ELF-1 (cell line): ENCODE data around the gene MEX3B.

Experiments
- DNase-seq: peaks from one replicate; pipeline ENCODE4 v3.0.0-alpha.2; 2016; ENCODE audit warnings: low read depth, low spot score

The MEX3B gene

GRCh38 chr15:82045892-82046665 is at the start of gene MEX3B:
Gene MEX3B, minus strand, starts transcription at chr15:82046018. Its CDS starts 313 bp downstream, at chr15:82045705.
- peak; percentile 96 for DNase-seq

GRCh38 chr15:82093774-82094211 is 48.0 kb upstream of the MEX3B start:
- DNase-seq = no peak

- DNase-seq = no peak
Measured at GRCh38 chr15:82093325-82093724, 47.5 kb upstream of the MEX3B start.

GRCh38 chr15:82091636-82092140 is 45.9 kb upstream of the MEX3B start:
- no peak for DNase-seq

GRCh38 chr15:82086243-82086995 is 40.6 kb upstream of the MEX3B start:
- no peak for DNase-seq

GRCh38 chr15:82081914-82082762 is 36.3 kb upstream of the MEX3B start:
- DNase-seq = peak; percentile 55

- no peak for DNase-seq
Measured at GRCh38 chr15:82080774-82081173, 35.0 kb upstream of the MEX3B start.

- no peak for DNase-seq
Measured at GRCh38 chr15:82079736-82080135, 33.9 kb upstream of the MEX3B start.

GRCh38 chr15:82074610-82075009 is 28.8 kb upstream of the MEX3B start:
- no peak for DNase-seq

- no peak for DNase-seq
Measured at GRCh38 chr15:82072926-82073537, 27.2 kb upstream of the MEX3B start.

GRCh38 chr15:82066455-82066854 is 20.6 kb upstream of the MEX3B start:
- no peak for DNase-seq

GRCh38 chr15:82064824-82065223 is 19.0 kb upstream of the MEX3B start:
- no peak for DNase-seq

- DNase-seq = no peak
Measured at GRCh38 chr15:82062479-82063454, 16.9 kb upstream of the MEX3B start.

- DNase-seq = no peak
Measured at GRCh38 chr15:82060817-82061216, 15.0 kb upstream of the MEX3B start.

GRCh38 chr15:82058517-82059204 is 12.8 kb upstream of the MEX3B start:
- DNase-seq = no peak

- no peak for DNase-seq
Measured at GRCh38 chr15:82058026-82058425, 12.2 kb upstream of the MEX3B start.

GRCh38 chr15:82056958-82057823 is 11.4 kb upstream of the MEX3B start:
- no peak for DNase-seq

- no peak for DNase-seq
Measured at GRCh38 chr15:82052751-82053150, 6.9 kb upstream of the MEX3B start.

- no peak for DNase-seq
Measured at GRCh38 chr15:82051664-82052063, 5.8 kb upstream of the MEX3B start.
